ENCODE results near the gene BLOC1S5. TPM values are rescaled to one million over a fixed set of nuclear protein-coding genes. Genes with fewer than 3 reads are reported as not detected.

BLOC1S5 gene
- polyA plus RNA-seq, 3 donors: 3.7 to 11.7 (median 9.2) TPM

DNA sequence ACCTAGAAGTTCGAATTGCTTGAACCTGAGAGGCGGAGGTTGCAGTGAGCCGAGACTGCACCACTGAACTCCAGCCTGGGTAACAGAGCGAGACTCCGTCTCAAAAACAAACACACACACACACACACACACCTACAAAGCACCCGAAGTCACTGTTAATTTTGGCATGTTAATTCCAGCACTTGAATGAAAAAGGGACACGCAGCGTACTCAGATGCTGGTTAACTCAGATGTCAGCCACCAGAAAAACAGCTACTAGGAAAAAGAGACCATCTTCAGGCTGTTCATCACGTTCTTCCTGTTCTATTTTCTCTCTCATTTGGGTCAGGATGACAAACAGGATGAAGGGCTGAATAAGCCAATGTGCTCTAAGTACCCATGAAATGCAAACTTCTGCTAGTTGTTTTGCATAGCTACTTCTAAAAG is 46.9 kb downstream of the BLOC1S5 start:
- H3K9me3 ChIP-seq (replicated peaks in 1 of 2; ENCODE audit: control insufficient read depth in 1 of 2, insufficient read depth in 1 of 2, low read length in 2 of 2): no peaks in the 10 kb centered on the region
- no peaks in the 10 kb centered on the region for H3K4me1 ChIP-seq (ENCODE audit: control insufficient read depth in 1 of 2, insufficient read depth in 2 of 2, low read length in 2 of 2)
- H3K4me2 ChIP-seq (replicated peaks; ENCODE audit: extremely low read depth, low read length, poor library complexity, severe bottlenecking): no peak overlapping the region
- Mint-ChIP-seq H3K36me3 (peaks cover 34 to 47% of the 10 kb centered on the region in 2 donors), H3K27me3 (ENCODE audit: low read depth in 3 of 3) (no peaks in the 10 kb centered on the region), H3K4me1 (no peaks in the 10 kb centered on the region), H3K27ac (peak overlapping the region in 1 of 7 donors; percentile 55), H3K9me3 (no peaks in the 10 kb centered on the region), H3K4me3 (no peak overlapping the region)
- H3K36me3 ChIP-seq (replicated peaks in 1 of 2; ENCODE audit: control insufficient read depth in 1 of 2, insufficient read depth in 2 of 2, low read length in 2 of 2): peaks cover 12 to 33% of the 10 kb centered on the region in 2 donors
- WGBS (ENCODE audit: insufficient coverage): 97% methylated on average over 9 of the region's 9 CpGs
- TF ChIP-seq, protein P1, sequence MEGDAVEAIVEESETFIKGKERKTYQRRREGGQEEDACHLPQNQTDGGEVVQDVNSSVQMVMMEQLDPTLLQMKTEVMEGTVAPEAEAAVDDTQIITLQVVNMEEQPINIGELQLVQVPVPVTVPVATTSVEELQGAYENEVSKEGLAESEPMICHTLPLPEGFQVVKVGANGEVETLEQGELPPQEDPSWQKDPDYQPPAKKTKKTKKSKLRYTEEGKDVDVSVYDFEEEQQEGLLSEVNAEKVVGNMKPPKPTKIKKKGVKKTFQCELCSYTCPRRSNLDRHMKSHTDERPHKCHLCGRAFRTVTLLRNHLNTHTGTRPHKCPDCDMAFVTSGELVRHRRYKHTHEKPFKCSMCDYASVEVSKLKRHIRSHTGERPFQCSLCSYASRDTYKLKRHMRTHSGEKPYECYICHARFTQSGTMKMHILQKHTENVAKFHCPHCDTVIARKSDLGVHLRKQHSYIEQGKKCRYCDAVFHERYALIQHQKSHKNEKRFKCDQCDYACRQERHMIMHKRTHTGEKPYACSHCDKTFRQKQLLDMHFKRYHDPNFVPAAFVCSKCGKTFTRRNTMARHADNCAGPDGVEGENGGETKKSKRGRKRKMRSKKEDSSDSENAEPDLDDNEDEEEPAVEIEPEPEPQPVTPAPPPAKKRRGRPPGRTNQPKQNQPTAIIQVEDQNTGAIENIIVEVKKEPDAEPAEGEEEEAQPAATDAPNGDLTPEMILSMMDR (IDR thresholded peaks at IDR 0.05): no peak
- DNase-seq: no peak
- no peaks in the 10 kb centered on the region for H3K27me3 ChIP-seq (ENCODE audit: control insufficient read depth in 2 of 2, insufficient read depth in 2 of 2, low read length in 2 of 2)
- intact Hi-C loops (cut with micrococcal nuclease): no loop called here
- no peaks in the 10 kb centered on the region for H4K20me1 ChIP-seq (ENCODE audit: insufficient read depth, low read length)
- H3K79me2 ChIP-seq (ENCODE audit: insufficient read depth, low read length): no peaks in the 10 kb centered on the region
- H2AFZ ChIP-seq (ENCODE audit: insufficient read depth, low read depth, low read length, poor library complexity, severe bottlenecking): no peak overlapping the region
- no peak overlapping the region for H3K9ac ChIP-seq (ENCODE audit: insufficient read depth, low read length, poor library complexity, severe bottlenecking)
- H3K27ac ChIP-seq (ENCODE audit: low read depth in 1 of 2, low read length in 2 of 2): no peak overlapping the region
- no peak overlapping the region for H3K4me3 ChIP-seq (replicated peaks in 1 of 3; ENCODE audit: low read depth in 2 of 3, low read length in 3 of 3)

GRCh38 chr6:8014947-8015346 is 49.2 kb downstream of the BLOC1S5 start:
- Mint-ChIP-seq H3K4me1 (no peaks in the 10 kb centered on the region), H3K9me3 (no peaks in the 10 kb centered on the region), H3K27ac (no peak overlapping the region), H3K36me3 (peaks cover 30 to 46% of the 10 kb centered on the region in 2 donors), H3K27me3 (ENCODE audit: low read depth in 3 of 3) (peaks cover 0 to 2% (median 0%) of the 10 kb centered on the region in 3 donors), H3K4me3 (no peak overlapping the region)
- no peak overlapping the region for H3K4me3 ChIP-seq (replicated peaks in 1 of 3; ENCODE audit: low read depth in 2 of 3, low read length in 3 of 3)
- no peaks in the 10 kb centered on the region for H3K27me3 ChIP-seq (ENCODE audit: control insufficient read depth in 2 of 2, insufficient read depth in 2 of 2, low read length in 2 of 2)
- DNase-seq: no peak
- H3K36me3 ChIP-seq (replicated peaks in 1 of 2; ENCODE audit: control insufficient read depth in 1 of 2, insufficient read depth in 2 of 2, low read length in 2 of 2): peaks cover 12 to 26% of the 10 kb centered on the region in 2 donors
- H3K79me2 ChIP-seq (ENCODE audit: insufficient read depth, low read length): no peaks in the 10 kb centered on the region
- intact Hi-C loops (cut with micrococcal nuclease): no loop called here
- H2AFZ ChIP-seq (ENCODE audit: insufficient read depth, low read depth, low read length, poor library complexity, severe bottlenecking): no peak overlapping the region
- 100% methylated on average over 3 of the region's 3 CpGs for WGBS (ENCODE audit: insufficient coverage)
- TF ChIP-seq, protein P1 (IDR thresholded peaks at IDR 0.05): no peak
- H3K4me1 ChIP-seq (ENCODE audit: control insufficient read depth in 1 of 2, insufficient read depth in 2 of 2, low read length in 2 of 2): no peaks in the 10 kb centered on the region
- no peaks in the 10 kb centered on the region for H3K9me3 ChIP-seq (replicated peaks in 1 of 2; ENCODE audit: control insufficient read depth in 1 of 2, insufficient read depth in 1 of 2, low read length in 2 of 2)
- no peak overlapping the region for H3K4me2 ChIP-seq (replicated peaks; ENCODE audit: extremely low read depth, low read length, poor library complexity, severe bottlenecking)
- no peak overlapping the region for H3K9ac ChIP-seq (ENCODE audit: insufficient read depth, low read length, poor library complexity, severe bottlenecking)
- no peak overlapping the region for H3K27ac ChIP-seq (ENCODE audit: low read depth in 1 of 2, low read length in 2 of 2)
- H4K20me1 ChIP-seq (ENCODE audit: insufficient read depth, low read length): no peaks in the 10 kb centered on the region

Data from CD14-positive monocyte (primary cell).